GM20431 (cell line): ENCODE data around the gene ARFGAP2.

Experiments
- in situ Hi-C: fragments of 300-500 bp; cut with MseI, MboI; formaldehyde crosslinking; loops from one replicate; pipeline ENCODE4 v1.15.0; 2020; ENCODE audit warnings: low sequenced_read_pairs; ENCODE audit not compliant: unreplicated experiment

ARFGAP2 gene

GRCh38 chr11:47188259-47188658, 11.6 kb upstream of the ARFGAP2 start:
- in situ Hi-C loops = no loop called here

- in situ Hi-C loops = no loop called here
These were observed 11.0 kb upstream of the ARFGAP2 start for GRCh38 chr11:47187723-47188122.

GRCh38 chr11:47186700-47187695, 10.3 kb upstream of the ARFGAP2 start:
- in situ Hi-C loops = no loop called here

GRCh38 chr11:47186076-47186699, 9.5 kb upstream of the ARFGAP2 start, which contains the start of gene PACSIN3:
Gene PACSIN3 (minus strand): TSS chr11:47186434. CDS start chr11:47182727, 3,707 bp downstream.
- in situ Hi-C loops = no loop called here

GRCh38 chr11:47185305-47186075, 8.8 kb upstream of the ARFGAP2 start:
- in situ Hi-C loops = no loop called here

- in situ Hi-C loops = no loop called here
These were observed 8.1 kb upstream of the ARFGAP2 start for GRCh38 chr11:47184711-47185304.

- in situ Hi-C loops = no loop called here
These were observed 7.3 kb upstream of the ARFGAP2 start for GRCh38 chr11:47183969-47184368.

- in situ Hi-C loops = no loop called here
These were observed 6.6 kb upstream of the ARFGAP2 start for GRCh38 chr11:47183031-47183856.

GRCh38 chr11:47182380-47182779, 5.7 kb upstream of the ARFGAP2 start:
- in situ Hi-C loops = no loop called here

GRCh38 chr11:47181271-47181670, 4.6 kb upstream of the ARFGAP2 start:
- in situ Hi-C loops = no loop called here

GRCh38 chr11:47180006-47180787, 3.5 kb upstream of the ARFGAP2 start:
- in situ Hi-C loops = no loop called here

- in situ Hi-C loops = no loop called here
These were observed 2.9 kb upstream of the ARFGAP2 start for GRCh38 chr11:47179655-47179991.

- in situ Hi-C loops = no loop called here
These were observed 2.3 kb upstream of the ARFGAP2 start for GRCh38 chr11:47178737-47179654.

GRCh38 chr11:47178316-47178715, 1.6 kb upstream of the ARFGAP2 start:
- in situ Hi-C loops = no loop called here

GRCh38 chr11:47177846-47178245, 1.2 kb upstream of the ARFGAP2 start:
- in situ Hi-C loops = no loop called here

GRCh38 chr11:47177229-47177845, 658 bp upstream of the ARFGAP2 start:
- in situ Hi-C loops = no loop called here

GRCh38 chr11:47175746-47176327, 842 bp downstream of the ARFGAP2 start:
- in situ Hi-C loops = no loop called here
